Ascending aorta (tissue), 2 donors: ENCODE measurements around the gene SERP2. TPM values are rescaled to one million over a fixed set of nuclear protein-coding genes. Genes with fewer than 3 reads are reported as not detected.

ENCODE experiments used
- DNase-seq, 2 donors: peaks; one replicate each; pipeline ENCODE4 v3.0.0-alpha.2; 2019; ENCODE audit warnings: low spot score in 2 of 2
- H3K27ac ChIP-seq, 2 donors: fragments of 200-600 bp; sonication (generic); one replicate each; pipeline ENCODE4 v1.5.1; 2016 to 2017; ENCODE audit warnings: mild to moderate bottlenecking in 1 of 2
- H3K27me3 ChIP-seq: fragments of 200-600 bp; sonication (generic); one replicate; pipeline ENCODE4 v1.5.1; 2017
- H3K36me3 ChIP-seq, 2 donors: fragments of 200-600 bp; sonication (generic); one replicate each; pipeline ENCODE4 v1.5.1; 2016
- H3K4me1 ChIP-seq, 2 donors: fragments of 200-600 bp; sonication (generic); one replicate each; pipeline ENCODE4 v1.5.1; 2016 to 2017; ENCODE audit warnings: mild to moderate bottlenecking in 1 of 2
- H3K4me3 ChIP-seq, 2 donors: fragments of 200-600 bp; sonication (generic); one replicate each; pipeline ENCODE4 v1.5.1; 2016 to 2017; ENCODE audit warnings: mild to moderate bottlenecking in 1 of 2
- H3K9me3 ChIP-seq, 2 donors: fragments of 200-600 bp; sonication (generic); one replicate each; pipeline ENCODE4 v1.5.1; 2016
- intact Hi-C: fragments of 100-400 bp; cut with DNase I; formaldehyde crosslinking; loops from one replicate; pipeline ENCODE4 v1.15.1; 2023
- total RNA-seq: library from RNA; depleted of rRNA; stranded (reverse); fragments of >200 nt; gene quantifications from one replicate; pipeline ENCODE4 v1.1.0, GENCODE V29; 2016
- TF ChIP-seq, protein P1 (sequence below), 3 experiments: fragments of 200-600 bp in 2 of 3; fragments of 450-650 bp in 1 of 3; sonication (generic) in 2 of 3; IDR thresholded peaks; one replicate each; pipeline ENCODE4 v1.5.1; 2016 to 2019; ENCODE audit warnings: antibody characterized with exemption in 3 of 3, mild to moderate bottlenecking in 1 of 3, moderate library complexity in 1 of 3

SERP2 gene
- total RNA-seq, 1 donor from 2014 or later, result 0.85 TPM

DNA sequence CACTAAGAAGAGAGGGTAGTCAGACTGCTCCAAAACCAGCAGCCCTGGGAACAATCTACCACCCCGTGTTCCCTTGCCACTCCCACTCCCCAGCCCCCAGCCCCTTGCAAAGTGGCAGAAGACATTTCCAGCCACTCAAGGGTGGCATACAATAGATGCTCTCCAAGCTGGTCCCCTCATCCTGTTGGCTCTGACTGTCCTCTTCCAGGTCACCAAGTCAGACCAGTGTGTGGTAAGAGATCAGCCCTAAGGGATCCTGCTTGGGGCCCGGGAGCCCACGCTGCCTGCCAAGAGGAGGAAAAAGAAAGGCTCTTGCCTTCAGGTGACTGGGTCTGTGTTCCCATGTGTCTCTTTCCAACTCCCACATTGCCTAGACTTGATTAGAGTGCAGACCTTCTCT is 25.0 kb downstream of the SERP2 start:
- Histone ChIP-seq H3K4me3 (no peak overlapping the region), H3K9me3 (no peaks in the 10 kb centered on the region), H3K27ac (no peak overlapping the region), H3K27me3 (no peaks in the 10 kb centered on the region), H3K4me1 (no peaks in the 10 kb centered on the region), H3K36me3 (no peaks in the 10 kb centered on the region)
- DNase-seq, result peak in 1 of 2 donors; percentile 24
- intact Hi-C loops, result no loop called here
- TF ChIP-seq, protein P1, sequence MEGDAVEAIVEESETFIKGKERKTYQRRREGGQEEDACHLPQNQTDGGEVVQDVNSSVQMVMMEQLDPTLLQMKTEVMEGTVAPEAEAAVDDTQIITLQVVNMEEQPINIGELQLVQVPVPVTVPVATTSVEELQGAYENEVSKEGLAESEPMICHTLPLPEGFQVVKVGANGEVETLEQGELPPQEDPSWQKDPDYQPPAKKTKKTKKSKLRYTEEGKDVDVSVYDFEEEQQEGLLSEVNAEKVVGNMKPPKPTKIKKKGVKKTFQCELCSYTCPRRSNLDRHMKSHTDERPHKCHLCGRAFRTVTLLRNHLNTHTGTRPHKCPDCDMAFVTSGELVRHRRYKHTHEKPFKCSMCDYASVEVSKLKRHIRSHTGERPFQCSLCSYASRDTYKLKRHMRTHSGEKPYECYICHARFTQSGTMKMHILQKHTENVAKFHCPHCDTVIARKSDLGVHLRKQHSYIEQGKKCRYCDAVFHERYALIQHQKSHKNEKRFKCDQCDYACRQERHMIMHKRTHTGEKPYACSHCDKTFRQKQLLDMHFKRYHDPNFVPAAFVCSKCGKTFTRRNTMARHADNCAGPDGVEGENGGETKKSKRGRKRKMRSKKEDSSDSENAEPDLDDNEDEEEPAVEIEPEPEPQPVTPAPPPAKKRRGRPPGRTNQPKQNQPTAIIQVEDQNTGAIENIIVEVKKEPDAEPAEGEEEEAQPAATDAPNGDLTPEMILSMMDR (IDR thresholded peaks at IDR 0.05), result no peak

DNA sequence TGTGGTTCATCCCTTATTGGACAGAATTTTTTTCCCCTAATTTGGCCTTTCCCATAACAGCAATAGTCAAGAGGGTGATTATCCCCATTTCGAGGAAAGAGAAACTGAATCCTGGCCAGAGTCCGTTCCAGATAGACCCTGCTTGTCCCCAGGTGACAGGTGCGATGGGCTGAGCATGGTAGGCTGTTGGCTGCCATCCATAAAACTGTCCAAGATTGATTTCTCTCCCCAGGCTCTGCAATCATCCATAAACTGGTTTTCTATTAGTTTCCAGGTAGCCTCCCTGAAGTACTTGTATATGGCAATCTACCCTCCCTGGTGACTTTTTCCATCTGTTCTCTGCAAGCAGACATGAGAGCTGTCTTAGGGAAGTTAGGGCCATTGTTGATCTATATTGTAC is 25.4 kb downstream of the SERP2 start:
- Histone ChIP-seq H3K36me3 (no peaks in the 10 kb centered on the region), H3K4me1 (no peaks in the 10 kb centered on the region), H3K27ac (no peak overlapping the region), H3K4me3 (no peak overlapping the region), H3K9me3 (no peaks in the 10 kb centered on the region), H3K27me3 (no peaks in the 10 kb centered on the region)
- no peak for DNase-seq
- TF ChIP-seq, protein P1 (IDR thresholded peaks at IDR 0.05), result no peak
- intact Hi-C loops, result no loop called here

DNA sequence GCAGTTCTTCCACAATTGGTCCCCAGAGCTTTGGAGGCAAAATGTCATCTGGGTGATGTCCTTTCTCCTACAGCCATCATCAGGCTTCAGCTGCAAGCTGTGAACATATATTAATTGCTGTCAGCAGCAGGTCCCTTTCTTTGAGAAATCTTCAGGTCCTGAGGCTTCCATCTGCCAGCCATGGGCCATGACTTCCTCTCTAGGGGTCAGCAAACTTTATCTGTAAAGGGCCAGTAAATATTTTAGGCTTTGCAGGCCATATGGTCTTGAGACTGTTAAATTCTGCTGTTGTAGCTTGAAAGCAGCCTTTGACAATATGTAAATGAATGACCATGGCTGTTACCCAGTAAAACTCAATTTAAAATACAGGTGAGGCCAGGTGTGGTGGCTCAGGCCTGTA is 27.1 kb downstream of the SERP2 start:
- Histone ChIP-seq H3K4me1 (no peaks in the 10 kb centered on the region), H3K27me3 (no peaks in the 10 kb centered on the region), H3K4me3 (no peak overlapping the region), H3K36me3 (no peaks in the 10 kb centered on the region), H3K9me3 (no peaks in the 10 kb centered on the region), H3K27ac (no peak overlapping the region)
- intact Hi-C loops, result no loop called here
- DNase-seq, result peak in 1 of 2 donors; percentile 16
- TF ChIP-seq, protein P1 (IDR thresholded peaks at IDR 0.05), result no peak

DNA sequence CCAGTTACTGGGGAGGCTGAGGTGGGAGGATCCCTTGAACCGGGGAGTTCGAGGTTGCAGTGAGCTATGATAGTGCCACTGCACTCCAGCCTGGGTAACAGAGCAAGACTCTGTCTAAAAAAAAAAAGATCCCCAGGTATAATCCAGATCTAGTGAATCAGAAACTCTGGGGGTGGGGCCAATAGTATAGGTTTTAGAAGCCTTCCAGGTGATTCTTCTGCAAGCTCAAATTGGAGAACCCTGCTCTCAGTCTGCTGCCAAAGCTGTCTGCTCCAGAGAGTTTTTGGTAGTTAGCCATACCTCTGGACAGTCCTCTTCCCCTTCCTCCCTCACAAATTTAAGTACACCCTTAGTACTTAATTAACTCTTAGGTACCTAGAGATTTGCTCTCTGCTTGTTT is 28.0 kb downstream of the SERP2 start:
- H3K9me3 ChIP-seq, result no peaks in the 10 kb centered on the region
- no peaks in the 10 kb centered on the region for H3K27me3 ChIP-seq
- TF ChIP-seq, protein P1 (IDR thresholded peaks at IDR 0.05), result no peak
- DNase-seq, result peak in 1 of 2 donors; percentile 19
- H3K4me3 ChIP-seq, result no peak overlapping the region
- intact Hi-C loops, result no loop called here
- H3K4me1 ChIP-seq, result no peaks in the 10 kb centered on the region
- no peaks in the 10 kb centered on the region for H3K36me3 ChIP-seq
- H3K27ac ChIP-seq, result no peak overlapping the region

DNA sequence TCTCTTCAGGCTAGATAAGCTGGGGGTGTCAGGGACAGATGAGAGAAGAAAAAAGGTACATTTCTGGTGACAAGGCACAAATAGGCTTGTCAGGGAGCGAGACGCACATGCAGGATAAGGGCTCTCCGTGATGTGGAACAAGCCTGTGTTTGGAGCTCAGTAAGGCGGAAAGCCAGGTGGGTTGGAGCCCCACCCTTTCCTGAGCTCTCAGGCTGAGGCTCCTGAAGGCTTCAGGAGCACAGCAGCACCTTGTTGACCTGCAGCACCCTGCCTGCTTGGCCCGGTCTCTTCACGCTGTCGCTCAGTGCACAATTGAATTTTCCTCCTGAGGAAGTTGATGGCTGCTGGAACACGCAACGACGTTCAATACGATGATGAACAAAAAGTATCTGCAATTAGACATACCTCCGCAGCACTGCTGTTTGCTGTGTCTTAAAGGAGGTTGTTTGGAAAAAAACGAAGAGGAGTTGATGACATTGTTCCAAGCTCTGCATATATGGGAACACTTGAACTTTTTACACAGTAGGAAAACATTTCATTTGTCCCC is 29.3 kb downstream of the SERP2 start:
- Histone ChIP-seq H3K27me3 (no peaks in the 10 kb centered on the region), H3K4me3 (no peak overlapping the region), H3K9me3 (no peaks in the 10 kb centered on the region), H3K27ac (no peak overlapping the region), H3K4me1 (no peaks in the 10 kb centered on the region), H3K36me3 (no peaks in the 10 kb centered on the region)
- TF ChIP-seq, protein P1 (IDR thresholded peaks at IDR 0.05), result no peak
- peak in 1 of 2 donors; percentile 52 for DNase-seq
- intact Hi-C loops, result no loop called here
